Measurements from ENCODE around the gene MKNK2.

MKNK2 gene

DNA sequence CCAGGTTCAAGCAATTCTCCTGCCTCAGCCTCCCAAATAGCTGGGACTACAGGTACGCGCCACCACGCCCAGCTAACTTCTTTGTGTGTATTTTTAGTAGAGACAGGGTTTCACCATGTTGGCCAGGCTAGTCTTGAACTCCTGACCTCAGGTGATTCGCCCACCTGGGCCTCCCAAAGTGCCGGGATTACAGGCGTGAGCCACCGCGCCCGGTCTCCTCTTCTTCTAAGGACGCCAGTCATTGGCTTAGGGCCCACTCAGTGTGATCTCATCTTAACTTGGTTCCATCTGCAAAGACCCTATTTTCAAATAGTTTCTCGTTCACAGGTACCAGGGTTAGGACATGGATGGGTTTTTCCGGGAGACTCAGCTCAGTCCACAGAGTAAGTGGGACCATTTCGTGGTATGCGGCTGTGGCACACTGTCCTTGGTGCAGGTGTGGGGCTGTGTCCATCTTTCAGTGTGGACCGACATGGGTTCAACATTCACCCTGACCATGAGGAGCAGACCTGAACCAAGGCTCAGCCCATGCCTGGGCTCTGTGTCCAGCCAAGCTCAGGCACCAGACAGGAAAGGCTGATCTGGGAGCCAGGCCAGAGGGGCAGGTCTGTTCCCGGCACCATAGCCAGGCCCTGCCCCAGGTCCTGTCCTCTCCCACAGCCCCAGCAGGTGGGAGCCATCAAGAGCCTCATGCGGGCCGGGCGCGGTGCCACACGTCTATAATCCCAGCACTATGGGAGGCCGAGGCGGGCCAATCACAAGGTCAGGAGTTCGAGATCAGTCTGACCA lies 2.8 kb upstream of the MKNK2 start:
- TF ChIP-seq, protein P1, sequence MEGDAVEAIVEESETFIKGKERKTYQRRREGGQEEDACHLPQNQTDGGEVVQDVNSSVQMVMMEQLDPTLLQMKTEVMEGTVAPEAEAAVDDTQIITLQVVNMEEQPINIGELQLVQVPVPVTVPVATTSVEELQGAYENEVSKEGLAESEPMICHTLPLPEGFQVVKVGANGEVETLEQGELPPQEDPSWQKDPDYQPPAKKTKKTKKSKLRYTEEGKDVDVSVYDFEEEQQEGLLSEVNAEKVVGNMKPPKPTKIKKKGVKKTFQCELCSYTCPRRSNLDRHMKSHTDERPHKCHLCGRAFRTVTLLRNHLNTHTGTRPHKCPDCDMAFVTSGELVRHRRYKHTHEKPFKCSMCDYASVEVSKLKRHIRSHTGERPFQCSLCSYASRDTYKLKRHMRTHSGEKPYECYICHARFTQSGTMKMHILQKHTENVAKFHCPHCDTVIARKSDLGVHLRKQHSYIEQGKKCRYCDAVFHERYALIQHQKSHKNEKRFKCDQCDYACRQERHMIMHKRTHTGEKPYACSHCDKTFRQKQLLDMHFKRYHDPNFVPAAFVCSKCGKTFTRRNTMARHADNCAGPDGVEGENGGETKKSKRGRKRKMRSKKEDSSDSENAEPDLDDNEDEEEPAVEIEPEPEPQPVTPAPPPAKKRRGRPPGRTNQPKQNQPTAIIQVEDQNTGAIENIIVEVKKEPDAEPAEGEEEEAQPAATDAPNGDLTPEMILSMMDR (conservative IDR thresholded peaks at IDR 0.05) = no peak
- TF ChIP-seq ZFX (IDR thresholded peaks at IDR 0.05) = no peak
- H3K27ac ChIP-seq = peak overlapping the region; percentile 95

DNA sequence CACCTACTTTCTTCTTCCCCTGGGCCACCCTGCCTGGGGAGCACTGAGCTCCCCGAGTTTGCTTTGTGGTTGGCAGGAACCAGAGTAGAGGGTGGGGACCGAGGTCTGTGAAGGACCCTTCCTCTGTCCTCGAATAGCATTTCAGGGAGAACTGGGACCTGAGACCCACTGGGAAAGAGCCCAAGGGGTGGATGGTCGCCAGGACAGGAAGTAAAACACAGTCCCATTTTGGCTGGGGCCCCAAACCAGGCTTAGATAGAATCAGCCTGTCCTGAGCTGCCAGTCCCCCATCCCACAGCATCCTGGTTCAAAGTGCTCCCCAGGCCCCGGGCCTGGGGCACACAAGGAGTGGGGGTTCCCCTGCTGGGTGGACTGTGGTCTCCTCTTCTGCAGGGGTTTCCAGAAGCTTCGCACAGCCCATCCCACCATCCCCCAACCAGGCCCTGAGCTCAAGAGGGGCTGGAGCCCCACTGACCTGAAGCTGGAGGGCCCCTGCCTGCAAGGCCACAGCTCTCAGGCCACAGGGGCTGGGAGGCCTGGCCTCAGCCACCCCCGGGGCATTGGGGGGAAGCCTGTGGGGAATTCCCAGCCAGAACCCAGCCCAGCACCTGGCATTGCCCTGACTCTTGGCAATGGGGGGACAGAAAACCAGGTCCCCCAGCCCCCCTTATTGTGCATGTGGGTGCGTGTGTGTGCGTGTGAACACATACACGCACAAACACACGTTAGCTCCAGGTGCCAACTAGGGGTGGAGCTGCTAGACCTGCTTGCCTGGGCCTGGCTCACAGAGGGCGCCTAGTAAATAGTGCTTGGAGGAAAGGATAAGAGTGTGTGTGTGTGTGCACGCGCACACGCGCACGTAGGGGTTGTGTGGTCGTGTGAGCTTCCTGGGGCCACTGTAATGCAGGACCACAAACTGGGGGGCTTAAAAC lies 995 bp upstream of the MKNK2 start:
- peak; percentile 31; the same call in 1 of the 2 replicates for TF ChIP-seq ZFX (IDR thresholded peaks at IDR 0.05)
- TF ChIP-seq, protein P1 (conservative IDR thresholded peaks at IDR 0.05) = no peak
- H3K27ac ChIP-seq = peak overlapping the region; percentile 95

DNA sequence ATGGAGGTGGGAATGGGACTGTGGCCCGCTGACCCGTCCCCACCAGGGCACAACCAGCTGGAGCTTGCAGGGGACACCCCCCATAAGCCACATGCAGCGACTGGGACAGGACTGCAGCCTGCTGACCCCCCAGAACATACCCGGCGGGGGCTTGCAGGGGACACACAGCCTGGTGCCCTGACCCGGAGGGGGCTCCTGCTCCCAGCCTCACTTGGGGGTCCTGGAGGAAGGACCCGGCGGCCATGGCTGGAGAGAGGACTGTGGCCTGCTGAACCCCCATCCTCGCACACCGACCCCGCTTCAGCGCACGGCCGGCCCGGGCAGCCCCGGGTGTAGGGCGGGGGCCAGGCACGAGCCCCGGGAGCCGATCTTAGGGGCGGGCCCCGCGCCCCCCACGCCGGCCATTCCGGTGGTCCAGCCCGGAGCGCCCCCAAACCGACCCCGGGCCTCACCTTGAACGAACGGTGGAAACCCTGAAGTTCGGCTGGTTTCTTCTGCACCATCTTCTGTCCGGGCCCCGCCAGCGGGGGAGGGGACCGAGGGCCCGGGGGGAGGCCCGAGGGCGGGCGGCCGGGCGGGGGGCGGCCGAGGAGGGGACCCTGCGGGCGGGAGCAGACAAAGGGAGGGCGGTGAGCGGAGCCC lies 574 bp downstream of the MKNK2 start:
- H3K27ac ChIP-seq = peak overlapping the region; percentile 95
- TF ChIP-seq, protein P1 (conservative IDR thresholded peaks at IDR 0.05) = no peak
- no peak for TF ChIP-seq ZFX (IDR thresholded peaks at IDR 0.05)

GRCh38 chr19:2049741-2050348 lies 1.2 kb downstream of the MKNK2 start:
- TF ChIP-seq, protein P1 (conservative IDR thresholded peaks at IDR 0.05) = no peak
- no peak for TF ChIP-seq ZFX (IDR thresholded peaks at IDR 0.05)
- peak overlapping the region; percentile 95 for H3K27ac ChIP-seq

DNA sequence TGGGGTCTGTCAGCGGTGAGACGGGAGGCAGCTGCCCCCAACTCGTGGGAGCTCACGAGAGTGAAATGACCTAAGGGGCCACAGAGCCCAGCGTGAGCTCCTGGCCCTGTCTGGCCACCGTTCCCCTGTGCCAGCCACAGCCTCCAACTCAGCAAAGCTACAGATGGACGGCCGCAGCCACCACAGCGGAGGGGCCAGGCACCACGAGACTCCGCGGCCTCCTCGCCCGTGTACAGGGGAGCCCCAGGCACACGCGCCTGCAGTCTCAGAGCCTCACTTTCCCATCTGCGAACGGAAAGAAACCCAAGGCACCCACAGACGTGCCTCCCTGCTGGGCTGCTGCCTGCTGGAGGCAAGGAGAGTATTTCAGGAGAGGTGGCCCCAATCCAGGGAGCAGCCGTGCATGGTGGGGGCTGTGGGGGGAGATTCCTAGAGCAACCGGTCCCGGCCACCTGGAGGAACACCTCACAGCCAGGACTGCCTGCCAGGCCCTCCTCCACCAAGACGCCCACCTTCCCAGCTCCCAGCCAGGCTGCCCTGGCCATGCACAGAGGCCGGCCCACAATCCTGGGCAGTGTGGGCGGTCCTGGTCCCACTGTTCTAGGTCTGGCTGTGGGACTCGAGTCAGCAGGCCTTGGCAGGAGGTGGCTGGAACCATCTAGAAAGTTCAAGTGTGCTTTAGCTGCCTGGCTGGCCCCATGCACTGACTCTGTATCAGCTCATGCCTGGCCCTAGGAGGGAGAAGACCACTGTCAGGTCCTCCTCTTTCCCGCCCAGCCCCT lies 1.9 kb downstream of the MKNK2 start:
- TF ChIP-seq, protein P1 (conservative IDR thresholded peaks at IDR 0.05) = no peak
- TF ChIP-seq ZFX (IDR thresholded peaks at IDR 0.05) = no peak
- peak overlapping the region; percentile 95 for H3K27ac ChIP-seq

DNA sequence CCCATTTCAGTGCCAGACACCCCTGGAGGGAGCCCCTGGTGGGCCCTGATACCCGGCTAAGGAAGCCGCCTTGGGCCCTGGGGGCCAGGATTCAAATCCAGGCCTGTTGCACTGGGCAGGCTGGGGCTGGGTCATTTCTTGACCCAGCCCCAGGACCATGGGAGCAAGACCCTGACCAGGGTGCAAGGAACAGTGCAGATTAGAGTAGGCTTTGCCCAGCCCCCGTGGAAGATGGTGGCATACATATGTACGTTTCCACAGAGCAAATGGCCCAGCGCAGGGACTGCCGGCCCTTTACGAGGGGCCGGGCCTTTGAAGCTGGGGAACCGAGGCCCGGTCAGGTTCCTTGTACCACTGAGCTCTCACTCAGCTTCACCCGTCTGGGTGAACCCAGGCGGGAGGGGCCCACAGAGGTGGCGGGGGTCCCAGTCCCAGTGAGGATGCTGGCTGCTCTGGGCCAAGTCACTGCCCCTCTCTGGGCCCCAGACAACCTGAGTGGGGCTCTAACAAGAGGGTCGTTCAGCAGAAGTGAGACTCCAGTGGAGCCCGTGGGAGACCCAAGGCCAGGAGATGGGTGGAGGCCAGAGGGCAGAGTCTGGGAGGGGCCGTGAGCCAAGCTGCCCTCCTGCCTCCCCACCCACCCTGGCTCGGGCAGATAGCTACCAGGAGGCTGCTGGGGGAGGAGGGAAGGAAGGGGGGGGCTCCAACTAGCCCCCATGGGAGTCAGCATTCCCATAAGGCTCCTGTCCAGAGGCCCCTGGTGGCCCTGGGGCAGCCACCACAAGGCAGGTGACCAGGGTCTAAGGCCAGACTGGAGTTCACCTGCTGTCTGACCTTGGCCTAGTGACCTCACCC lies 2.7 kb downstream of the MKNK2 start:
- peak overlapping the region; percentile 95 for H3K27ac ChIP-seq
- TF ChIP-seq ZFX (IDR thresholded peaks at IDR 0.05) = no peak
- TF ChIP-seq, protein P1 (conservative IDR thresholded peaks at IDR 0.05) = no peak
